DND-41 (cell line): Measurements from ENCODE around the gene DDX49.

Source experiments
- ATAC-seq: fragments of 200-7000 bp; cut with Tn5 transposase; 3 replicates; pipeline ENCODE4 v1.9.1; 2021; ENCODE audit warnings: low read depth; ENCODE audit not compliant: insufficient read depth
- DNase-seq: peaks from one replicate; pipeline ENCODE4 v3.0.0-alpha.2; 2020
- H2AFZ ChIP-seq: 2 replicates; pipeline ENCODE4 v1.6.0; 2012; ENCODE audit warnings: low read depth, low read length
- H3K27ac ChIP-seq: 2 replicates; pipeline ENCODE4 v1.5.1; 2012; ENCODE audit warnings: low read length, inconsistent platforms
- H3K27me3 ChIP-seq: fragments of 200-600 bp; sonication (generic); 2 replicates; pipeline ENCODE4 v1.6.0; 2012; ENCODE audit warnings: low read length, mild to moderate bottlenecking, inconsistent platforms; ENCODE audit not compliant: insufficient read depth, poor library complexity
- H3K36me3 ChIP-seq: 2 replicates; pipeline ENCODE4 v1.5.1; 2012; ENCODE audit warnings: low read length, inconsistent platforms; ENCODE audit not compliant: insufficient read depth
- H3K4me1 ChIP-seq: 2 replicates; pipeline ENCODE4 v1.5.1; 2012; ENCODE audit warnings: mild to moderate bottlenecking, low read length; ENCODE audit not compliant: insufficient read depth
- H3K4me2 ChIP-seq: 2 replicates; pipeline ENCODE4 v1.6.0; 2012; ENCODE audit warnings: mild to moderate bottlenecking, moderate library complexity, low read length, inconsistent platforms; ENCODE audit not compliant: insufficient read depth
- H3K4me3 ChIP-seq, 2 experiments: fragments of 200-600 bp in 1 of 2; shearing (Covaris generic) in 1 of 2; 2 replicates each; pipeline ENCODE4 v1.5.1; 2012 to 2016; ENCODE audit warnings: inconsistent platforms in 2 of 2, low read length in 2 of 2, mild to moderate bottlenecking in 2 of 2, low read depth in 1 of 2, moderate library complexity in 1 of 2
- H3K79me2 ChIP-seq: 2 replicates; pipeline ENCODE4 v1.6.0; 2012; ENCODE audit warnings: low read length, inconsistent platforms; ENCODE audit not compliant: insufficient read depth
- H3K9ac ChIP-seq: 2 replicates; pipeline ENCODE4 v1.6.0; 2012; ENCODE audit warnings: low read depth, mild to moderate bottlenecking, inconsistent platforms, low read length, moderate library complexity
- H3K9me3 ChIP-seq: 2 replicates; pipeline ENCODE4 v1.5.1; 2012; ENCODE audit warnings: low read length, moderate library complexity, mild to moderate bottlenecking, inconsistent platforms; ENCODE audit not compliant: insufficient read depth, severe bottlenecking
- H4K20me1 ChIP-seq: 2 replicates; pipeline ENCODE4 v1.6.0; 2012; ENCODE audit warnings: low read length; ENCODE audit not compliant: insufficient read depth
- EZH2 ChIP-seq: IDR thresholded peaks from 3 replicates; pipeline ENCODE4 v1.6.1; 2012; ENCODE audit warnings: borderline replicate concordance, low read depth, mild to moderate bottlenecking, moderate library complexity, low read length, inconsistent platforms; ENCODE audit not compliant: severe bottlenecking
- TF ChIP-seq, protein P1 (sequence below): IDR thresholded peaks from 2 replicates; pipeline ENCODE4 v1.5.1; 2012; ENCODE audit warnings: borderline replicate concordance, low read length, moderate library complexity, mild to moderate bottlenecking; ENCODE audit not compliant: poor library complexity, severe bottlenecking; ENCODE audit errors: extremely low read depth

The DDX49 gene, protein sequence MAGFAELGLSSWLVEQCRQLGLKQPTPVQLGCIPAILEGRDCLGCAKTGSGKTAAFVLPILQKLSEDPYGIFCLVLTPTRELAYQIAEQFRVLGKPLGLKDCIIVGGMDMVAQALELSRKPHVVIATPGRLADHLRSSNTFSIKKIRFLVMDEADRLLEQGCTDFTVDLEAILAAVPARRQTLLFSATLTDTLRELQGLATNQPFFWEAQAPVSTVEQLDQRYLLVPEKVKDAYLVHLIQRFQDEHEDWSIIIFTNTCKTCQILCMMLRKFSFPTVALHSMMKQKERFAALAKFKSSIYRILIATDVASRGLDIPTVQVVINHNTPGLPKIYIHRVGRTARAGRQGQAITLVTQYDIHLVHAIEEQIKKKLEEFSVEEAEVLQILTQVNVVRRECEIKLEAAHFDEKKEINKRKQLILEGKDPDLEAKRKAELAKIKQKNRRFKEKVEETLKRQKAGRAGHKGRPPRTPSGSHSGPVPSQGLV

DNA sequence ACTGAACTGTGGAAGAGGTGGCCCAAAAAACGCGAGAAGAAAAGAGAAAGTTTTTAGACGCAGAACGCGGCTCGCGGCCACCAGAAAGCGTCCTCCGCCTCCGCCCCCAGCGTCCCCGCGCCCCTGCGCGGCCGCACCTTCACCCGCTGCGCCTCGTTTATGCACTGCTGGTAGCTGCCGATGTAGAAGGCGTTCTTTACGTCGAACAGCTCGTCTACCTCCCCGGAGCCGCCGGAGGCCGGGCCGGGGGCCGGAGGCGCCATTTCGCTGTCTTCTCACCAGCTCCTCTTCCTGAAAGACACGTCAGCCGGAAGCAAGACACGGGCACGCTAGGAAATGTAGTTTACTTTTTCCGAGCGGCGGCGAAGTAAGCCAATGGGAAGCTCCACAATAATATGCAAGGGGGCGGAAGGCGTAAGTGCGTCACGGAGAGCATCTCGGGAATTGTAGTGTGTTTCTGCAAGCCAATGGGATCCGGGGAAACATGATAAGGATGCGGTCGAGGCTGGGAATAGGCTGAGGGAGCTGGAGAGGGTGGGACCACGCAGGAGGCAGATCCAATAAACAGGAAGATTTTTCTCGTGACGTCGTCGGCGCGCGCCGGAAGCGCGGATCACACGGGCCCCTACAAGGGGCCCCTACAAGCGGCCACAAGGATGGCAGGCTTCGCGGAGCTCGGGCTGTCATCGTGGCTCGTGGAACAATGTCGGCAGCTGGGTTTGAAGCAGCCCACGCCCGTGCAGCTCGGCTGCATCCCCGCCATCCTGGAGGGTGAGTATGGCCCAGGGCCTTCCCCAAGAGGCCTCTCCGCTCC, at the start of gene DDX49, which contains the start of gene COPE:
DDX49 (plus strand) TSS at position 630 of the 814 bp plus-strand sequence; CDS start at position 657, 27 bp downstream.
COPE (minus strand) TSS at position 302 of the 814 bp plus-strand sequence; CDS start at position 263, 39 bp downstream.
- peak; percentile 99 for DNase-seq

DNA sequence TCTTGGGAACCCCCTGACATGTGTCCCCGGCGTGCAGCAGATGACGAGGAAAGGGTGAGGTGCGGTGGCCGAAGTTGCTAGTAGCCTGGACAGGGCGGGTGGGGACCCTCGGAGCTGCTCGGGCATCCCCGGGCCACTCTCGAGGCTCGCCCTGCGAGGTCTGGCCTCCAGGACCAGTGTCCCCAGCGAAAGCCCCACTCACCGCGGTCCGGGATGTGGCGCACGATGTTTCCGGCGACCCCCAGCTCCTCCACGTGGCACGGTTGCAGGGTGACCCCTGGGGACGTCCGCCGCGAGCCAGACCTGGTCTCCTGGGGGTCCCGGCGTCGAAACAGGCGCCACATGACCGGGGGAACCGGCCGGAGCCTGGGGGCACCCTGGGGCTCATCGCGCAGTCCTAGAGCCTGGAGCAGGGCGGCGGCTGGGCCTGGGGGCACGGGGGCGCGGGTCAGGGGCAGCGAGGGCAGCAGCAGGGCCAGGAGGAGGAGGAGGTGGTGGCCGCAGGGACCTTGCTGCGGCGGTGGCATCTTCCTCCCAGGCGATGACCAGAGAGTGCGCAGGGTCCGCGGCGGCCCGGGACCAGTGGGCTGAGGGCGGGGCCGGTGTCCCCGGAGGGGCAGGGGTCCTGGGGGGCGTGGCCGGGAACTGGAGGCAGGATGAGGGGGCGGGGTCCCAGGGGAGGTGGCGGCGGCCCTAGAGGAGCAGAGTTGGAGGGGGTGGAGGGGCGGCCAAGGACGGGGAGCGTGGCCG, 49.6 kb upstream of the DDX49 start:
- Histone ChIP-seq H3K27ac (no peak overlapping the region), H3K4me3 (no peak overlapping the region), H3K9me3 (no peaks in the 10 kb centered on the region), H3K27me3 (no peaks in the 10 kb centered on the region), H3K9ac (no peak overlapping the region), H4K20me1 (peaks cover 32% of the 10 kb centered on the region; the same call in 1 of the 2 replicates), H3K4me2 (no peak overlapping the region), H3K79me2 (no peaks in the 10 kb centered on the region), H3K4me1 (no peaks in the 10 kb centered on the region), H3K36me3 (peaks cover 35% of the 10 kb centered on the region), H2AFZ (no peak overlapping the region)
- no peak for ATAC-seq
- DNase-seq, result no peak
- TF ChIP-seq EZH2, result no peak
- TF ChIP-seq, protein P1, sequence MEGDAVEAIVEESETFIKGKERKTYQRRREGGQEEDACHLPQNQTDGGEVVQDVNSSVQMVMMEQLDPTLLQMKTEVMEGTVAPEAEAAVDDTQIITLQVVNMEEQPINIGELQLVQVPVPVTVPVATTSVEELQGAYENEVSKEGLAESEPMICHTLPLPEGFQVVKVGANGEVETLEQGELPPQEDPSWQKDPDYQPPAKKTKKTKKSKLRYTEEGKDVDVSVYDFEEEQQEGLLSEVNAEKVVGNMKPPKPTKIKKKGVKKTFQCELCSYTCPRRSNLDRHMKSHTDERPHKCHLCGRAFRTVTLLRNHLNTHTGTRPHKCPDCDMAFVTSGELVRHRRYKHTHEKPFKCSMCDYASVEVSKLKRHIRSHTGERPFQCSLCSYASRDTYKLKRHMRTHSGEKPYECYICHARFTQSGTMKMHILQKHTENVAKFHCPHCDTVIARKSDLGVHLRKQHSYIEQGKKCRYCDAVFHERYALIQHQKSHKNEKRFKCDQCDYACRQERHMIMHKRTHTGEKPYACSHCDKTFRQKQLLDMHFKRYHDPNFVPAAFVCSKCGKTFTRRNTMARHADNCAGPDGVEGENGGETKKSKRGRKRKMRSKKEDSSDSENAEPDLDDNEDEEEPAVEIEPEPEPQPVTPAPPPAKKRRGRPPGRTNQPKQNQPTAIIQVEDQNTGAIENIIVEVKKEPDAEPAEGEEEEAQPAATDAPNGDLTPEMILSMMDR, result no peak

More for the DNA sequence above, at the start of gene DDX49, which contains the start of gene COPE:
- Histone ChIP-seq H3K27ac (peak within 1 kb of the TSS; percentile 73), H3K9me3 (no peaks in the 10 kb centered on the region), H3K79me2 (peaks cover 68% of the 10 kb centered on the region), H3K4me2 (peak within 1 kb of the TSS; percentile 75), H2AFZ (peak within 1 kb of the TSS; percentile 76), H3K36me3 (peaks cover 43% of the 10 kb centered on the region), H4K20me1 (peaks cover 24% of the 10 kb centered on the region; the same call in 1 of the 2 replicates), H3K27me3 (no peaks in the 10 kb centered on the region), H3K4me1 (peaks cover 44% of the 10 kb centered on the region), H3K4me3 (peak within 1 kb of the TSS; percentile 78 to 87), H3K9ac (peak within 1 kb of the TSS; percentile 66)
- ATAC-seq, result peak; percentile 97
- TF ChIP-seq, protein P1, result peak; percentile 10
- TF ChIP-seq EZH2, result no peak

DNA sequence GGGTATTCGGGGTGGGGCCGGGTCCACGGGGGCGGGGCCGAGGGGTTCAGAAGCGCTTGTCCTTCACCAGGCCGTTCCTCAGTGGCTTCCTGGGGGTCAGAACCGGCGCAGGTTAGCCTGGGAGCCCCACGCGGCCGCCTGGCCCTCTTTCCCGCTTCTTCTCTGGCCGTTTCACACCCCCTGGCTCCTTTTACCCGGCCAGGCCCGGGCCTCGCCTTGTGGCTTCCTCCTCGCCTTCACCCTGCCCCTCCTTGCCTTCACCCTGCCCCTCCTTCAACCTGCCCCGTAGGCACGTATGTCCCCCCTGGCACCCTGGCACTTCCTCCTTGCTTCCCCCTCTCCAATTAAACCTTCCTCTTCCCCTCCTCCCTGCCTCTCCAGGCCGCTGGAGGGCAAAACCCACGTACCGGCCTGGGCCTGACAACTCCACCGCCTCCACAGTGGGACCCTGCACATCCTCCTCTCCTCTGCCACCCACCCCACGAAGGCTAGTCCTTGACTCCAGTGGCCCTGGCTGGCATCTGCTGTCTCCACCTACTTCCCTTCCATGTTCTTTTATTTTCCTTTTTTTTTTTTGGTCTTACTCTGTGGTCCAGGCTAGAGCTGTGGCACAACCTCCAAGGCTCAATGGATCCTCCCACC, 48.9 kb upstream of the DDX49 start:
- DNase-seq (no peak), ATAC-seq (no peak)
- no peak overlapping the region for H3K4me2 ChIP-seq
- H3K9ac ChIP-seq, result no peak overlapping the region
- H3K36me3 ChIP-seq, result peaks cover 28% of the 10 kb centered on the region
- no peak overlapping the region for H2AFZ ChIP-seq
- no peak overlapping the region for H3K27ac ChIP-seq
- H3K4me3 ChIP-seq, result no peak overlapping the region
- TF ChIP-seq, protein P1, result no peak
- no peak for TF ChIP-seq EZH2
- no peaks in the 10 kb centered on the region for H3K9me3 ChIP-seq
- H3K79me2 ChIP-seq, result no peaks in the 10 kb centered on the region
- no peaks in the 10 kb centered on the region for H3K4me1 ChIP-seq
- peaks cover 26% of the 10 kb centered on the region; the same call in 1 of the 2 replicates for H4K20me1 ChIP-seq
- no peaks in the 10 kb centered on the region for H3K27me3 ChIP-seq
